COLO668 (cell line): ENCODE results near the gene PALD1.
A peak's percentile ranks its signal among the peaks of the same experiment; 100 is the strongest.
"Not testable (repeated sequence)": the region's sequence is repeated elsewhere in the genome, so short reads cannot be mapped to it uniquely, and the experiment has no call there.

Experiments
- DNase-seq: peaks from one replicate; lab custom pipeline; 2025; ENCODE audit not compliant: unreplicated experiment; lab: John Stamatoyannopoulos, UW

Gene PALD1

GRCh38 chr10:70568781-70569495 is 90.4 kb downstream of the PALD1 start:
- no peak for DNase-seq

DNA sequence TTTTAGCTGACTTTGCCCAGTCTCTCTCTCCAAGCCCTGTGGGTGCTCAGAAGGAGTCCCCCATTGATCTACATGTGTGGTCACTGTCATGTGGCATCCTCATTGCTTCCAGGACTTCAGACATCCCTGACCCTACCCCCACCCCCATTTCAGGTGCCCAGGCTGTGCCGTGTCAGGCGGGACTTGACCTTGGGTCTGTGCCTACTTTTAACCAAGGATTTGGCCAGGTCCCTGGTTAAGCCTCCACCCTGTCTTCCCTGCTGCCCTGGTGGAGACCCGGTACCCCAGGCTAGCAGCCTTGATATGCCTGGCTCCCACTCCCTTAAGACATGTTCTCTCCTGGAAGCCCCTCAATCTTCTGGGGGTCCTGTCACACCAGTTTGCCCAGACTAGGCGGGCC is 92.7 kb downstream of the PALD1 start:
- DNase-seq = no peak

DNA sequence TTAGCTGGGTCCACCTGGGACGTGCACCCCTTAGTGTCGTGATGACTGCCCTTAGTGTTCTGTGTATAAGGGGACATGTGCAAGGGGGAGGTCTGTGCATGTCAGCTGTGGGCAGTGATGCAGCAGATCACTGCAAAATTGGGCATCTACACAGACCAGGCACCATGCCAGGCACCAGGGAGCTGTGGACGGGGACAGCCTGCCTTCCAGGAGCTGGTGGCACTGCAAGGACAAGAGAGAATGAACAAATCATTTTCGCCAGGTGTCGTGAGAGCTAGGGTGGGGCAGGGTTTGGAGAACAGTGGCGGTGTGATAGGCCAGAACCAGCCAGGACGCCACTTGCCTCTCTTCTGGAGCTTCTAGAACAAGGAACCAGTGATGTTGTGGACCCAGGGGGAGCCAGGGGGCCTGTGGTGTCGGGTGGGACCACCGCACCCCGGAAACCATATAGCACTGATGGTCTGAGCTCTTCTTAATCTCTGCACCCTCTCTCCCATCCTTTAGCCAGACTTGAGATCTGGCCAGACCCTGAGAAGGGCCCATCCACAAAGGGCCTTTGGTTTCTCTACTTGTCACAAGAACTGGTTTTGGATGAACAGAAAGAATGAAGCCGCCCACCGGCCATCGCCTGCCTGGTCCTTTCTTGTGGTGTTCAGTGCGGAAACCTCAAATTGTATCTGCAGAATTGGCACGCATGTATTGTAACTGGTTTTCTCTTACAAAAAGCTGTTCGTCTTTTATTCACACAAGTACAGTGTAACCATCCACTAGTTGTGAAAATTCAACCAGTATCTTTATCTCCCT is 93.3 kb downstream of the PALD1 start:
- DNase-seq = no peak

GRCh38 chr10:70573599-70574506 is 95.3 kb downstream of the PALD1 start:
- no peak for DNase-seq

DNA sequence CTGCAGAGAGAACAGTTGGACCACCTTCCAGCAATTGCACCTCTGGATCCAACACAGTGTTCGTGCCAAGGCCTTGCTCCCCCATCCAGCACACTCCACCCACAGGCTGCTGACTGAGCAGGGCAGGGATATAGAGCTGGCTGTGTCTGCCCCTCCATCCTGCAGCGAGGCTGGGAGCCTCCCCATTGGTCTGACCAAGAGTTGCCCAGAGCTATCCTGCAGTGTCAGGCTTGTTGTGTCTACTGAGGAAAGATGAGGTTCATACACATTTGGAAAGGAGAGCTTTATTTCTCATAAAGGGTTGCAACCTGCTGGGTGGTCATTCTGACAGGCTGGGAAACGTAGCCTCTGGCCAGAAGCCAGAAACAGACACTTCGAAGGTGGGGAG is 96.9 kb downstream of the PALD1 start:
- no peak for DNase-seq

GRCh38 chr10:70575874-70576802 is 97.6 kb downstream of the PALD1 start:
- DNase-seq = no peak

DNA sequence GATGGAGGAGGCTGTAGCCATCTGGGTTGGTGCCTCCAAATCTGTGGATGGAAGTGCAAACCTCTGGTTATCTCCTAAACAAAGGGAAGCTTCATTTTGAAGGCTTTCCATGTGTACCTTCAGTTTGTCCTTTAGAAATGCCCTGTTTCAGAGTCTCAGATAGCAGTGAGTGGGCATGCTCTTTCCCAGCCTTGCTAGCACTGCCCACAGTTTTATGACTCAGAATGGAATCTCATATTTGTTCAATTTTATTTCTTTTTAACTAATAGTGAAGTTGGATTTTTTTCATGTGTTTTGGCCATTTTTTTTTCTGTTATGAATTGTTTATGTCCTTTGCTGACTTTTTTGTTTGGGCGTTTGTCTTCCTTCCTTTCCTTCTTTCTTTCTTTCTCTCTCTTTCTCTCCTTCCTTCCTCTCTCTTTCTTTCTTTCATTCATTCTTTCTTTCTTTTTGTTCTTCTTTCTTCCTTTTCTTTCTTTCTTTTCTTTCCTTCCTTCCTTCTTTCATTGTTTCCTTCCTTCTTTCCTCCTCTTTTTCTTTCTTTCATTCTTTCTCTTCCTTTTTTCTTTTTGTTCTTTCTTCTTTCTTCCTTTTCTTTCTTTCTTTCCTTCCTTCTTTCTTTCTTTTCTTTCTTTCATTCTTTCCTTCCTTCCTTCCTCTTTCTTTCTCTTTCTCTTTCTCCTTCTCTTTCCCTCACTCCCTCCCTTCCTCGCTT is 98.4 kb downstream of the PALD1 start:
- DNase-seq = no peak

DNA sequence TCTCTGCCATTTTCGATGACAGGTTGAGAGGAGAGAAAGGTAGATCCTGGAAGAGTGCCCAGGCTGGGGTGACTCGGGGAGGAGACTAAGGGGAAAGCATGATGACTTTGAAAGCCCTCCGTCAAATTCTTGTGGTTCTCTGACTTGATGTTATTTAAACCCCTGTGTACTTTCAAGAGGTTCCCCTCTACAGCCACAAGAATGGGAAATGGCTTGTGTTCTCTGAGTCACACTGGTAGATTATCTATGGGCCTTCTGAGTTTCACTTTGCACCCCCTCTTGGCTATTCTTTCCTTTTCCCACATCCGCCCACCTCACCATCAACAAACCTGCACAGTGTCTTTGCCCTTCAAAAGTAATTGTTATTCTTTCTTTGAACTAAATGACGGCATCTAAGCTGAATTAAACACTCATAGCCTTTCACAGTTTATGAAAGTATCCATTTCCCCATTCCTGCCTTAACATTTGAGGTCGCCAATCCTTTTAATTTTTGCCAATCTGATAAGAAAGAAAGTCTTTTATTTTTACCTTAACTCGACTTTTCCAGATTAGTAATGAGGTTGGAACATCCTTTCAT is 99.9 kb downstream of the PALD1 start:
- no peak for DNase-seq

GRCh38 chr10:70579234-70580002 is 100.9 kb downstream of the PALD1 start:
- DNase-seq = no peak

DNA sequence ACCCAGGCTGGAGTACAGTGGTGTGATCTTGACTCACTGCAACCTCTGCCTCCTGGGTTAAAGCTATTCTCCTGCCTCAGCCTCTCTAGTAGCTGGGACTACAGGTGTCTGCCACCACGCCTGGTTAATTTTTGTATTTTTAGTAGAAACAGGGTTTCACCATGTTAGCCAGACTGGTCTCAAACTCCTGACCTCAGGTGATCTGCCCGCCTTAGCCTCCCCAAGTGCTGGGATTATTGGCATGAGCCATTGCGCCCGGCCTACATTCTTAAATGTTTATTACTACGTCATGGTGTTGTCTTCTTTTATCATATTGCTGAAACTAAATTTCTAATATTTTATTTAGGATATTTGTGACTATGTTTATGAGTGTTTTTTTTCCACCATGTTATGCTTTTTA is 102.6 kb downstream of the PALD1 start:
- not testable (repeated sequence) for DNase-seq

- DNase-seq = no peak
Measured at GRCh38 chr10:70582793-70583668, 104.5 kb downstream of the PALD1 start.

DNA sequence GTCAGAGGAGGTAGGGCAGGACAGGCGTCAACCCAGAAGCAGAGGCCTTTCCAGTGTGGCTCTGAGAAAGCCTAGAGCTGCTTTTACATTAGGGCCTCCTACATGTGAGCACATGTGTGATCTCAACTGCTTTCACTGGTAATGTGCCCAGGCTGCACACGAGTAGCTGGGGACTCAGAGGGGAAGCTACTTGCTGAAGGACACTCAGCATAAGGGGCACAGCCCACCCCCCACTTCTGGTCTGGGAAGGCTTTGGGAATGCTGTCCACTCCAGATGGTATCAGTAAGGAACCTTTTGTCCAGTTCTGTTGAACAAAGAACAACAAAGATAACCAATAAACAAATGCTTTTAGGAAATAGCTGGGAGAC is 105.1 kb downstream of the PALD1 start:
- DNase-seq = no peak

- no peak for DNase-seq
Measured at GRCh38 chr10:70584366-70584765, 105.8 kb downstream of the PALD1 start.

DNA sequence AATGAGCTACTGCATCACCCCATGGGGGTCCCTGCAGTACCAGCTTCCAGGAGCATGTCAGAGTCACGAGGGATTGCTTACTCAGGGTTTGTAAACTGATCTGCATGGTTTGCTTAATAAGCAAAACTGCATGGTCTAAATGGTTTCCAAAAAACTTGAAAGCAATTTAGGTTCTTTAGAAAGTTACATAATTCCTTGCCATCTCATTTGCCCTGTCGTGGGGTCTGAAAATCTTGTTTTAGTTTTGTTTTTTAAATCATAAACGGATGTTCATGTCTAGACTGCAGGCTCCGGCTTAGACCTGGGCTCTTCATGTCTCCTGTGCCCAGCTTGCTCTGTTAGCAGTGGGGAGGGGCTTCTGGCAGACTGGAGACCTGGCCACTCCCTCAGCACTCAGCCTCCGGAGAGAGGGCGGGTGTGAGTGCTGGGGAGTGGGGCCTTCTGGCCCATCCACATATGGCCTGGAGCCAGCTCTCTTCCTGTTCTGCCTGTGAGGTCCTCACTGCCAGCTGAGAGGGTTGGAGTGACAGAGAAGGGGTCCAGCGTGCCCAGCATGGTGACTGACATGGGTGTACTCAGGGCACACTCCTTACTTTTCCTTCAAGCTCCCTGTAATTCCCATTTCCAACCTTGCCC is 106.5 kb downstream of the PALD1 start:
- peak; percentile 5 for DNase-seq

DNA sequence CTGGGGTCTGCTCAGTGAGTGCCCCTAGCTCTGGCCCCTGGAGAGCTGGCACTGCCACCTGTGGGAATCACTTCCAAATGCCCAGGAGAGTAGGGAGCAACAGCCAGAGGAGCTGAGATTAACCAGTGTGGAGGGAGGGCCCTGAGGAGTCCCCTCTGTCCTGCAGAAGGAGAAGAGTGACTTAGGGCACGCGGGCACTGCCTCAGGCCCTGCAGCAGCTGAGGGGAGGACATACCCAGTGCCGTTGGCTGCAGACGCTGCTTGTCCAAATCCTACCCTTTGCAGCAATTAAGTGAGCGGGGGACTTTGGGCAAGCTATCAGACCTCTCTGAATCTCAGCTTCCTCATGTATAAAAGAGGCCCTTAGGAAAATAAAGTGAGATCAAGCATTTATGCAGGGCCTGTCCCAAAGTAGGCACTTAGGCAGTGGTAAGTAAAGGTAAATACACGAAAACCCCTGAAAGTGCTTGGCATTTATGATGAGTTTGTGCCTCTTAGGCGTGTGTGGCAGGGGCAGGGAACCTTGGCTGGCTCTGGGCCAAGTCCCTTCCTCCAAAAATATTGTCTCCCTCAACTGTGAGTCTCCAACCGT is 107.1 kb downstream of the PALD1 start:
- DNase-seq = no peak

- no peak for DNase-seq
Measured at GRCh38 chr10:70586348-70586930, 107.9 kb downstream of the PALD1 start.
